Neuron (in vitro differentiated cells): ENCODE measurements around the gene WRAP73.

Source experiments
- H2AFZ ChIP-seq: one replicate; pipeline ENCODE4 v1.6.1; 2013; ENCODE audit warnings: low read depth, mild to moderate bottlenecking, inconsistent platforms, low read length, moderate library complexity
- H3K27me3 ChIP-seq: one replicate; pipeline ENCODE4 v1.6.1; 2013; ENCODE audit warnings: low read length; ENCODE audit not compliant: insufficient read depth
- H3K36me3 ChIP-seq: one replicate; pipeline ENCODE4 v1.6.1; 2013; ENCODE audit warnings: low read length; ENCODE audit not compliant: insufficient read depth
- H3K4me1 ChIP-seq: one replicate; pipeline ENCODE4 v1.6.1; 2013; ENCODE audit warnings: low read length; ENCODE audit not compliant: insufficient read depth
- H3K4me3 ChIP-seq: 2 replicates; pipeline ENCODE4 v1.5.1; 2013; ENCODE audit warnings: mild to moderate bottlenecking, low read length, moderate library complexity
- H3K9me3 ChIP-seq: one replicate; pipeline ENCODE4 v1.6.1; 2013; ENCODE audit warnings: low read length

The WRAP73 gene

GRCh38 chr1:3689138-3689750, 39.3 kb upstream of the WRAP73 start:
- Histone ChIP-seq H3K9me3 (no peaks in the 10 kb centered on the region), H3K4me1 (peaks cover 8% of the 10 kb centered on the region), H3K27me3 (peaks cover 52% of the 10 kb centered on the region), H3K4me3 (no peak overlapping the region), H3K36me3 (no peaks in the 10 kb centered on the region), H2AFZ (no peak overlapping the region)

- H2AFZ ChIP-seq = no peak overlapping the region
- H3K27me3 ChIP-seq = peaks cover 58% of the 10 kb centered on the region
- H3K4me1 ChIP-seq = peaks cover 8% of the 10 kb centered on the region
- no peaks in the 10 kb centered on the region for H3K9me3 ChIP-seq
- no peak overlapping the region for H3K4me3 ChIP-seq
- H3K36me3 ChIP-seq = no peaks in the 10 kb centered on the region
These were observed 38.6 kb upstream of the WRAP73 start for GRCh38 chr1:3688356-3689137.

GRCh38 chr1:3687504-3687903, 37.6 kb upstream of the WRAP73 start:
- Histone ChIP-seq H3K27me3 (peaks cover 68% of the 10 kb centered on the region), H3K4me3 (no peak overlapping the region), H3K9me3 (no peaks in the 10 kb centered on the region), H2AFZ (no peak overlapping the region), H3K36me3 (no peaks in the 10 kb centered on the region), H3K4me1 (peaks cover 8% of the 10 kb centered on the region)

GRCh38 chr1:3685906-3686305, 36.0 kb upstream of the WRAP73 start:
- Histone ChIP-seq H3K9me3 (no peaks in the 10 kb centered on the region), H3K27me3 (peaks cover 74% of the 10 kb centered on the region), H3K36me3 (no peaks in the 10 kb centered on the region), H2AFZ (no peak overlapping the region), H3K4me1 (peaks cover 5% of the 10 kb centered on the region), H3K4me3 (no peak overlapping the region)

- H3K27me3 ChIP-seq = peaks cover 74% of the 10 kb centered on the region
- no peaks in the 10 kb centered on the region for H3K9me3 ChIP-seq
- no peaks in the 10 kb centered on the region for H3K36me3 ChIP-seq
- peaks cover under 1% of the 10 kb centered on the region for H3K4me1 ChIP-seq
- H2AFZ ChIP-seq = no peak overlapping the region
- H3K4me3 ChIP-seq = no peak overlapping the region
These were observed 35.3 kb upstream of the WRAP73 start for GRCh38 chr1:3685222-3685621.

GRCh38 chr1:3683992-3684391, 34.1 kb upstream of the WRAP73 start:
- H3K27me3 ChIP-seq = peaks cover 71% of the 10 kb centered on the region
- no peaks in the 10 kb centered on the region for H3K9me3 ChIP-seq
- H3K4me1 ChIP-seq = no peaks in the 10 kb centered on the region
- no peak overlapping the region for H3K4me3 ChIP-seq
- H3K36me3 ChIP-seq = no peaks in the 10 kb centered on the region
- no peak overlapping the region for H2AFZ ChIP-seq

- Histone ChIP-seq H3K4me1 (no peaks in the 10 kb centered on the region), H3K27me3 (peaks cover 70% of the 10 kb centered on the region), H2AFZ (no peak overlapping the region), H3K9me3 (no peaks in the 10 kb centered on the region), H3K4me3 (no peak overlapping the region), H3K36me3 (no peaks in the 10 kb centered on the region)
These were observed 33.3 kb upstream of the WRAP73 start for GRCh38 chr1:3683197-3683596.

GRCh38 chr1:3681898-3682806, 32.2 kb upstream of the WRAP73 start:
- H3K4me3 ChIP-seq = no peak overlapping the region
- H3K27me3 ChIP-seq = peaks cover 66% of the 10 kb centered on the region
- no peak overlapping the region for H2AFZ ChIP-seq
- no peaks in the 10 kb centered on the region for H3K36me3 ChIP-seq
- no peaks in the 10 kb centered on the region for H3K4me1 ChIP-seq
- H3K9me3 ChIP-seq = no peaks in the 10 kb centered on the region

- no peaks in the 10 kb centered on the region for H3K36me3 ChIP-seq
- H3K4me1 ChIP-seq = no peaks in the 10 kb centered on the region
- H2AFZ ChIP-seq = no peak overlapping the region
- no peak overlapping the region for H3K4me3 ChIP-seq
- H3K9me3 ChIP-seq = no peaks in the 10 kb centered on the region
- peaks cover 65% of the 10 kb centered on the region for H3K27me3 ChIP-seq
These were observed 31.5 kb upstream of the WRAP73 start for GRCh38 chr1:3681231-3681897.

- no peaks in the 10 kb centered on the region for H3K36me3 ChIP-seq
- no peaks in the 10 kb centered on the region for H3K9me3 ChIP-seq
- peaks cover 65% of the 10 kb centered on the region for H3K27me3 ChIP-seq
- no peak overlapping the region for H2AFZ ChIP-seq
- no peaks in the 10 kb centered on the region for H3K4me1 ChIP-seq
- H3K4me3 ChIP-seq = no peak overlapping the region
These were observed 30.8 kb upstream of the WRAP73 start for GRCh38 chr1:3680488-3681230.

GRCh38 chr1:3679799-3680453, 30.0 kb upstream of the WRAP73 start:
- Histone ChIP-seq H3K9me3 (no peaks in the 10 kb centered on the region), H3K27me3 (peaks cover 61% of the 10 kb centered on the region), H2AFZ (no peak overlapping the region), H3K4me1 (no peaks in the 10 kb centered on the region), H3K4me3 (no peak overlapping the region), H3K36me3 (no peaks in the 10 kb centered on the region)

- Histone ChIP-seq H3K4me1 (peaks cover 3% of the 10 kb centered on the region), H2AFZ (no peak overlapping the region), H3K27me3 (peaks cover 59% of the 10 kb centered on the region), H3K9me3 (no peaks in the 10 kb centered on the region), H3K4me3 (no peak overlapping the region), H3K36me3 (no peaks in the 10 kb centered on the region)
These were observed 29.2 kb upstream of the WRAP73 start for GRCh38 chr1:3679098-3679555.
